ENCODE results near the gene TOX2. TPM values are rescaled to one million over a fixed set of nuclear protein-coding genes. Genes with fewer than 3 reads are reported as not detected.
"Not testable (repeated sequence)": the region's sequence is repeated elsewhere in the genome, so short reads cannot be mapped to it uniquely, and the experiment has no call there.

Gene TOX2
- total RNA-seq, 2 experiments from 2014 or later = 1.6 to 3.0 TPM

DNA sequence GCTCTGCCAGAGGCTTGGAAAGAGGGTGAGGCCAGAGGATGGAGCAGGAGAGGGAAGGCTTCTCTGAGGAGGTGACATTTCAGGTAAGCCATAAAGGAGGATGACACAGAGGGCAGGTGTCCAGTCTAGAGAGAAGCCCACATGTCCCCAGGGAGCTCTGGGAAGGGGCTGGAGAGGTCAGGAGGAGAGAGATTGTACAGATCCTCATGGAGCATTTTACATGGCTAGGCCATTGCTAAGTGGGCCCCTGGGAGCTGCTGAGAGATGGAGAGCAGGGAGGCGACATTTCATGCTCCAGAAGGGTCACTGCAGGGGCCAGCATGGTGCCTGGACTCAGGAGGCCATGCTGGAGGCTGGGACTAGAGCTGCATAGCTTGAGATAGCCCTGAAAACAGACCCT lies 124.5 kb downstream of the TOX2 start:
- Mint-ChIP-seq H3K27ac (no peak overlapping the region), H3K4me3 (no peak overlapping the region), H3K9me3 (ENCODE audit: low read depth) (no peaks in the 10 kb centered on the region), H3K27me3 (no peaks in the 10 kb centered on the region), H3K4me1 (peaks cover 8% of the 10 kb centered on the region), H3K36me3 (ENCODE audit: low read depth) (no peaks in the 10 kb centered on the region)
- no peak for ATAC-seq
- CTCF ChIA-PET = interaction anchor here (0.5 kb wide), 1 partner anchor 17 kb away, joined by 4 read pairs; no protein-coding TSS in a partner anchor
- no peak for DNase-seq
- intact Hi-C loops (cut with DNase I, micrococcal nuclease) = no loop called here
- POLR2A ChIA-PET = no interaction called here

DNA sequence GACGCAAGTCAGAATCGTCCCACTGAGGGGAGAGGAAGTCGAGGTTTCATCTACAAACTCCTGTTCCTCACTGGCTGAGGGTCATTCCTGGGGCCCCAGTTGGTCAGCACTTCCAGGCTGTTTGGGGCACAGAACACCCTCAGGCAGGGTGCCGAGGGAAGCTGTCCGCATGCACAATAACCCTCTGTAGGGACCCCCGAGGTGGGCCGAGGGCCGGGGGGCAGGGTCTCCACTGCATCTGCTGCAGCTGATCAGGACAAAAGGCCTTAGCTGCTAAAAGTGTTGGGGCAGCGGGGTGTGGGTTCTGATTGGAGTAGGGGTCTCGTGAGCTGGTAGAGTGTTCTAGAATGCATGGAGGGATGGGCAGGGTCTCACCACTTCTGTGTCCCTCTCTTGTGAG lies 125.1 kb downstream of the TOX2 start:
- Mint-ChIP-seq H3K9me3 (ENCODE audit: low read depth) (no peaks in the 10 kb centered on the region), H3K36me3 (ENCODE audit: low read depth) (no peaks in the 10 kb centered on the region), H3K27me3 (no peaks in the 10 kb centered on the region), H3K4me1 (peaks cover 6% of the 10 kb centered on the region), H3K27ac (no peak overlapping the region), H3K4me3 (no peak overlapping the region)
- intact Hi-C loops (cut with DNase I, micrococcal nuclease) = no loop called here
- POLR2A ChIA-PET = interaction anchor here (0.6 kb wide), 1 partner anchor 598 kb away, joined by 3 read pairs; no protein-coding TSS in a partner anchor
- no peak for DNase-seq
- CTCF ChIA-PET = no interaction called here
- ATAC-seq = no peak

DNA sequence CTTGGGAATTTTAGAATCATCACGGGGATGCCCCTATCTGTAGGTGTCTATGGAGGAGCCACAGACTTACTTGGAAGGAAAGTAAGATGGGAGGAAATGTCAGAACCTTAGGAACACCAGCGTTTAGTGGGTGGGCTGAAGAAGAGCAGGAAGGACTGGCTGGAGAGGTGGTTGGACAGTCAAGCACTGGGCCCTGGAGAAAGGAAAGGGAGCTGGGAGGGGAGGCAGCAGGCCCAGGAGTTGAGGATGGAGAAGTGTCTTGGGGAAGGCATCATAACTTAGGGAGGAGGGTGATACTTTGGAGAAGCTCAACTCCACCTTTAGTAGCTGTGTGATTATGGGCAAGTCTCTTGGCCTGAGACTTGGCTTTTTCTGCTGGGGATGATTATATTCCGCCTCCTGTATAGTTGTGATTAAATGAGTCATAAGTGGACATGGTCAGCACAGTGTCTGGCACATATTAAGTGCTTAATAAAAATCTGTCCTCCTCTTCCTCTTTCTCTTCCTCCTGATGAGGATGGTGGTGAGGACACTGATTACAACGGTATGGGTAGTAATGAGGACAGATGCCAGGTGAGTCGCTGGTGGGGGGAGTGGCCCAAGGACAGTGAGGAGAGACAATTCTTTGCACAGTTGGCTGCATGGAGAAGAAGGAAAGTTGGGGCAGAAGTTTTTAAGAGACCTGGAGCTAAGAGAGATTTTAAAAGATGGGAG lies 125.7 kb downstream of the TOX2 start:
- H3K27me3 Mint-ChIP-seq = no peaks in the 10 kb centered on the region
- no peak for ATAC-seq
- intact Hi-C loops (cut with DNase I, micrococcal nuclease) = no loop called here
- H3K4me3 Mint-ChIP-seq = no peak overlapping the region
- H3K4me1 Mint-ChIP-seq = no peaks in the 10 kb centered on the region
- no peak for DNase-seq
- ChIA-PET POLR2A (interaction anchor here (0.6 kb wide), 1 partner anchor 599 kb away, joined by 3 read pairs; no protein-coding TSS in a partner anchor), CTCF (no interaction called here)
- H3K9me3 Mint-ChIP-seq (ENCODE audit: low read depth) = no peaks in the 10 kb centered on the region
- no peak overlapping the region for H3K27ac Mint-ChIP-seq
- H3K36me3 Mint-ChIP-seq (ENCODE audit: low read depth) = no peaks in the 10 kb centered on the region

DNA sequence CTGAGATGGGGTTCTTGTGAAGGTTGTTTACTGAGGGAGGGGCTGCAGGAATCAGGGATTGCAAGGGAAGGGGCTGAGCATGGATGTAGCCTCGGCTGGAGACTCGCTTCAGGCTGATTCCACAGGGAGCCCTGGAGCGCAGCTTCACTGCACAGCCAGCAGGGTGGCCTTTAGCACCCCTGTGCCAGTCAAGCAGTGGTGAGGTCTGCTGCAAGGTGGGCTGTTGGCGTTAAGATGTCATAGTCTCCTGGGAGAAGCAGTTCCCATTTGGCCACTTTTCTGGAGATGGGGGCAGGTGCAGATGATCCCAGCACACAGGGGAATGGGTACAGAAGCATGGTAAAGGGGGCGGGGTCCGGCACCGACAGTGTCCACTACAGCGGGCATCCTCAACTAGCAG lies 126.3 kb downstream of the TOX2 start:
- DNase-seq (no peak), ATAC-seq (no peak)
- Mint-ChIP-seq H3K4me1 (no peaks in the 10 kb centered on the region), H3K9me3 (ENCODE audit: low read depth) (no peaks in the 10 kb centered on the region), H3K27ac (no peak overlapping the region), H3K4me3 (no peak overlapping the region), H3K36me3 (ENCODE audit: low read depth) (no peaks in the 10 kb centered on the region), H3K27me3 (no peaks in the 10 kb centered on the region)
- intact Hi-C loops (cut with DNase I, micrococcal nuclease) = no loop called here
- ChIA-PET CTCF (no interaction called here), POLR2A (no interaction called here)

DNA sequence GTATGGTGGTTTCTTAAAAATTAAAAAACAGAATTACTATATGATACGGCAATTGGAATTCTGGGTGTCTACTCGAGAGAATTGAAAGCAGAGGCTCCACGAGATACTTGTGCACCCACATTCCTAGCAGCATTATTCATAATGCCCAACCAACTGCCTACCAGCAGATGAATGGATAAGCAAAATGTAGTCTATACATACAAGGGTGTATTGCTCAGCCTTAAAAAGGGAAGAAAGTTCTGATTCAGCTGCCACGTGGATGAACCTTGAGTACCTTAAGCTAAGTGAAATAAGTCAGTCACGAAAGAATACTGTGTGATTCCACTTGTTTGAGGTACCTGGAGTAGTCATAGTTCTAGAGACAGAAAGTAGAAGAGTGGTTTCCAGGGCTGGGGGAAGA lies 130.1 kb downstream of the TOX2 start:
- H3K4me3 Mint-ChIP-seq; POLR2A ChIA-PET; H3K9me3 Mint-ChIP-seq (ENCODE audit: low read depth); H3K4me1 Mint-ChIP-seq; intact Hi-C loops (cut with DNase I, micrococcal nuclease); H3K27me3 Mint-ChIP-seq; H3K27ac Mint-ChIP-seq; H3K36me3 Mint-ChIP-seq (ENCODE audit: low read depth); DNase-seq; CTCF ChIA-PET; ATAC-seq: not testable (repeated sequence)

DNA sequence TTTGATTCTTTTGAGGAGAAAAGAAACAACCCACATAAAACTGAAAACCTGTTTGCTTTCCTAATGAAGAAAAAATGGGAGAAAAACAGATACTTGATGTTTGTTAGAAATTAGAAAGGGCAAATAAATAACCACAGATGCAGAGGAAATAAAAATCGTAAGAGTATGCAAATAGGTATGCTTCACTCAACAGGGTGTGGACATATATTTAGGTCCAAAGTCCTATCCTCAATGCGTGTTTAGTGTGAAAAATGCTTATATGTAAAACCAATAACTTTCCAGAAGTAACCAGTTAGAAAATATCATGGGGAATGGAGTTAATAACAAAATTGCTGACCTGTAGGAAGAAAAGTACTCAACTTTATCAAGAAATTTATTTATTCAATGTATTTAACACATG lies 135.7 kb downstream of the TOX2 start:
- no peak for ATAC-seq
- DNase-seq = no peak
- Mint-ChIP-seq H3K27me3 (no peaks in the 10 kb centered on the region), H3K4me3 (no peak overlapping the region), H3K27ac (no peak overlapping the region), H3K4me1 (no peaks in the 10 kb centered on the region), H3K36me3 (ENCODE audit: low read depth) (no peaks in the 10 kb centered on the region), H3K9me3 (ENCODE audit: low read depth) (no peaks in the 10 kb centered on the region)
- CTCF ChIA-PET = interaction anchor here (0.6 to 1.9 kb wide), 2 partner anchors 66 to 713 kb away, joined by 4 to 5 read pairs; no protein-coding TSS in a partner anchor
- POLR2A ChIA-PET = no interaction called here
- intact Hi-C loops (cut with DNase I, micrococcal nuclease) = no loop called here

DNA sequence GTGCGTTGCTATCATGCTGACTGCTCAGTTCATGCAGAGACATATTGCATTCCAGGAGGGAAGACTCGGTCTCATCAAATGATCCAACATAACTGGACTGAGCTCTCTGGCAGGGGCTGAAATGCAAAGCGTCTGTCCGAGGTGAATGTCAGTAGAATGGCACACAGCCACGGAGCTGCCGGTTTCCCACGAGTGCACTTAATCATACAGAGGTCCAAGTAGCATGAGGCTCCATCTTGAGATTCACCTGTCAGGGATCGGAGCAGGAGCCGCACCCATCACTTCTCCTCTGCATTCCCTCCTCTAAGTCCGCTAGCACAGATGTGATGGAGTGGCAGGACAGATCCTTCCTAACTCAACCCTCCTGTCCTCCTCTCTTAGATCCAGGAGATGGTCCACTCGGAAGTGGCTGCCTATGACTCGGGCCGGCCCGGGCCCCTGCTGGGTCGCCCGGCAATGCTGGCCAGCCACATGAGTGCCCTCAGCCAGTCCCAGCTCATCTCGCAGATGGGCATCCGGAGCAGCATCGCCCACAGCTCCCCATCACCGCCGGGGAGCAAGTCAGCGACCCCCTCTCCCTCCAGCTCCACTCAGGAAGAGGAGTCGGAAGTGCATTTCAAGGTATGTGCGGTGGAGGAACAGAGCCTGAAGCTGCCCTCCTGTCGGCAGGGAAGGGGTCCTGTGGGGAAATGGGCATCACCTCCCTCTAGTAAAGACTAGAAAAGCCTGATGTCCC lies 136.4 kb downstream of the TOX2 start:
- intact Hi-C loops (cut with DNase I, micrococcal nuclease) = no loop called here
- Mint-ChIP-seq H3K4me1 (no peaks in the 10 kb centered on the region), H3K36me3 (ENCODE audit: low read depth) (no peaks in the 10 kb centered on the region), H3K4me3 (no peak overlapping the region), H3K27ac (no peak overlapping the region), H3K9me3 (ENCODE audit: low read depth) (no peaks in the 10 kb centered on the region), H3K27me3 (no peaks in the 10 kb centered on the region)
- no peak for DNase-seq
- ChIA-PET POLR2A (no interaction called here), CTCF (interaction anchor here (0.8 to 1.9 kb wide), 2 partner anchors 29 to 65 kb away, joined by 4 read pairs; no protein-coding TSS in a partner anchor)
- ATAC-seq = no peak

DNA sequence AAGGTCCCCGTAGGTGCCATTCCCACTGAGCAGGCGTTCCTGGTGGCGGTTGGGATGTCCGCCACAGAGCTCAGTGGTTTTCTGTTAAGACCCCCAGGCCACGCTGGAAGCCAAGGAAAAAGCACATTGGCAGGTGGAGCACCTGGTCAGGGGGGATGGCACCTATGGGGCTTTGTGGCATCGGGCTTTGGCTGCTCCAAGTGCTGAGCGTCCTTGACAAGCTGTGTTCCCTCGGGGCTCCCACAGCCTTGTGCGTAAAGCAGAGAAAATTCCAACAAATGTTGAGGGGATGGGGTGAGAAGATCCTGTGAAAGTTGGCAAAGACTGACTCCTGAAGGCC lies 137.0 kb downstream of the TOX2 start:
- no peaks in the 10 kb centered on the region for H3K4me1 Mint-ChIP-seq
- H3K27ac Mint-ChIP-seq = no peak overlapping the region
- intact Hi-C loops (cut with DNase I, micrococcal nuclease) = no loop called here
- no peak for ATAC-seq
- ChIA-PET POLR2A (no interaction called here), CTCF (interaction anchor here (0.8 kb wide), 1 partner anchor 29 kb away, joined by 4 read pairs; no protein-coding TSS in a partner anchor)
- no peaks in the 10 kb centered on the region for H3K27me3 Mint-ChIP-seq
- DNase-seq = no peak
- H3K4me3 Mint-ChIP-seq = no peak overlapping the region
- no peaks in the 10 kb centered on the region for H3K9me3 Mint-ChIP-seq (ENCODE audit: low read depth)
- H3K36me3 Mint-ChIP-seq (ENCODE audit: low read depth) = no peaks in the 10 kb centered on the region

DNA sequence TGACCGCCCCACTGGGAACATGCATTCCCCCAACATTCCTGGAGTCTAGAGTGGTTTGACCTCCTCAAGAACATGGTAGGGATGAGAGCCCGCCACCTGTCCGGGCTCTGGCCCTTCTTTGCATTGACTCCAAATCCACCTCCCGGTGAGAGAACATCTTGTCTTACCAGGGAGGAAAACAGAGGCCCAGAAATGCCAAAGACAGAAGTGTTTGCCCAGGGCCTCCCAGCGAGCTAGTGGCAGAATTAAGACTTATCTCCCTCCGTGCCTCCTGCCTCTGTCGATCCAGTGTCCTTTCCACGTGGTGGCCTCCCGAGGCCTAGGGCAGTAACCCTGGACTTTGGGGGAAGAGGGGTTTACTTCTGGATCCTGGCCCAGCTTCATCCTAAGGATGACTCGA lies 137.5 kb downstream of the TOX2 start:
- no peak for ATAC-seq
- no peaks in the 10 kb centered on the region for H3K36me3 Mint-ChIP-seq (ENCODE audit: low read depth)
- POLR2A ChIA-PET = no interaction called here
- intact Hi-C loops (cut with DNase I, micrococcal nuclease) = no loop called here
- no peaks in the 10 kb centered on the region for H3K4me1 Mint-ChIP-seq
- no peak overlapping the region for H3K27ac Mint-ChIP-seq
- no peaks in the 10 kb centered on the region for H3K9me3 Mint-ChIP-seq (ENCODE audit: low read depth)
- no peak for DNase-seq
- CTCF ChIA-PET = interaction anchor here (0.6 kb wide), 1 partner anchor 70 kb away, joined by 3 read pairs; no protein-coding TSS in a partner anchor
- H3K4me3 Mint-ChIP-seq = no peak overlapping the region
- no peaks in the 10 kb centered on the region for H3K27me3 Mint-ChIP-seq

DNA sequence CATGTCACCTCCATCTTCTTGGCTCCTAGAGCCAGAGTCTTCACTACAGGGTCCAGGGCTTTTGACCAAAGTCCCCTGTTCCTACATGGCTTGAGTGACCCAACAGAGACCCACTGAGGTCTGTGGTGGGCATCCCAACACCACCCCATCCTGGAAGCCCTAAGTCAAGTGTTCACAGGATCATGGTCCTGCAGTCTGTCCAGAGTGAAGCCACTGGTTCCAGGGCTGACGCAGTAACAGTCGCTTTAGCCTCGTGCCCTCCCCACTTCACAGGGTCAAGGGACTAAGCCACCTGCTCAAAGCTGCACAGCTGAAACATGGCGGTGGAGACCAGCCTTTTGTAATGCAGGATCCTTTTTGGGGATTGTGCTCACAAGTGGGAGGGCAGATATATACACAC lies 138.4 kb downstream of the TOX2 start:
- POLR2A ChIA-PET = no interaction called here
- Mint-ChIP-seq H3K4me3 (no peak overlapping the region), H3K9me3 (ENCODE audit: low read depth) (peaks cover 2% of the 10 kb centered on the region)

DNA sequence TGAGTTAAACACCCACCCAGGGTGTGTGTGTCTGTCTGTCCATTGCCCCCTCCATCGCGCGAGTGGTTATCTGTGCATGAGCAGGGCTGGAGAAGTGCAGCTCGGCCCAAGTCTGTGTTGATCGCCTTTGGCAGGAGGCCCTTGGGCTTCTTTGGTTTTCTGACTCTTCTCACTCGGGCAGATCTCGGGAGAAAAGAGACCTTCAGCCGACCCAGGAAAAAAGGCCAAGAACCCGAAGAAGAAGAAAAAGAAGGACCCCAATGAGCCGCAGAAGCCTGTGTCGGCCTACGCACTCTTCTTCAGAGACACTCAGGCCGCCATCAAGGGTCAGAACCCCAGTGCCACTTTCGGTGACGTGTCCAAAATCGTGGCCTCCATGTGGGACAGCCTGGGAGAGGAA lies 139.5 kb downstream of the TOX2 start:
- Mint-ChIP-seq H3K27me3 (no peaks in the 10 kb centered on the region), H3K4me3 (no peak overlapping the region), H3K9me3 (ENCODE audit: low read depth) (peaks cover 2% of the 10 kb centered on the region), H3K27ac (no peak overlapping the region), H3K36me3 (ENCODE audit: low read depth) (no peaks in the 10 kb centered on the region), H3K4me1 (no peaks in the 10 kb centered on the region)
- intact Hi-C loops (cut with DNase I, micrococcal nuclease) = no loop called here
- ChIA-PET CTCF (interaction anchor here (1.7 kb wide), 1 partner anchor 26 kb away, joined by 5 read pairs; no protein-coding TSS in a partner anchor), POLR2A (no interaction called here)
- no peak for ATAC-seq
- DNase-seq = no peak

More for the DNA sequence above, 138.4 kb downstream of the TOX2 start:
- Mint-ChIP-seq H3K4me1 (no peaks in the 10 kb centered on the region), H3K36me3 (ENCODE audit: low read depth) (no peaks in the 10 kb centered on the region), H3K27ac (no peak overlapping the region), H3K27me3 (no peaks in the 10 kb centered on the region)
- no peak for ATAC-seq
- intact Hi-C loops (cut with DNase I, micrococcal nuclease) = no loop called here
- CTCF ChIA-PET = no interaction called here
- no peak for DNase-seq

DNA sequence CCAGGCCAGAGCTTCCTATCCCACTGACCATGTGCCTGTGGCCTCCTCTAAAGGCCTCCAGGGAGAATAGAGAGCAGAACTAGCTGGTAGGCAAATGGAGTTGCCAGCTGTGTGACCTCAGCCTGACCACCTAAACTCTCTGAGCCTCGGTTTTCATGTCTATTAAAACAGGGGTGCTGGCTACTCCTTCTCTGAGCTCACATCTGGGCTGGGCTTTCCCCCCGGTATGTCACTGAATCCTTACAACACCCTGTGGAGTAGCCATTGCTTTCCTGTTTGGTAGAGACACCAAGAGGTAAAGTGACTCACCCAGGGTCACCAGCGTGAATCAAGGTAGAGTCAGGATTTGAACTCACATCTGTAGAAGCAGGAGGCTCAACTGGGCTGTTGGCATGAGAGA lies 140.2 kb downstream of the TOX2 start:
- no peak overlapping the region for H3K27ac Mint-ChIP-seq
- CTCF ChIA-PET = interaction anchor here (0.5 to 1.7 kb wide), 3 partner anchors 26 to 516 kb away, joined by 3 to 5 read pairs (median 3); no protein-coding TSS in a partner anchor
- POLR2A ChIA-PET = no interaction called here
- no peaks in the 10 kb centered on the region for H3K36me3 Mint-ChIP-seq (ENCODE audit: low read depth)
- ATAC-seq (no peak), DNase-seq (no peak)
- intact Hi-C loops (cut with DNase I, micrococcal nuclease) = no loop called here
- no peaks in the 10 kb centered on the region for H3K27me3 Mint-ChIP-seq
- H3K4me3 Mint-ChIP-seq = no peak overlapping the region
- no peaks in the 10 kb centered on the region for H3K4me1 Mint-ChIP-seq
- peaks cover 2% of the 10 kb centered on the region for H3K9me3 Mint-ChIP-seq (ENCODE audit: low read depth)
